Activated naive CD8-positive, alpha-beta T cell treated with anti-CD3 and anti-CD28 coated beads, Interleukin-2, amount 10 ng/mL, durations not matched to agents 7 days and 5 days (primary cell): ENCODE data around the gene RUFY4. TPM values are rescaled to one million over a fixed set of nuclear protein-coding genes. Genes with fewer than 3 reads are reported as not detected.
A peak's percentile ranks its signal among the peaks of the same experiment; 100 is the strongest.
"Not testable (repeated sequence)": the region's sequence is repeated elsewhere in the genome, so short reads cannot be mapped to it uniquely, and the experiment has no call there.

Experiments used
- ATAC-seq: fragments of 150-1000 bp; cut with Tn5 transposase; one replicate; pipeline ENCODE4 v1.10.0; 2021; ENCODE audit warnings: low read depth, moderate library complexity
- POLR2A ChIA-PET: fragments of 350-600 bp; sonication (Branson Sonifier 250); formaldehyde crosslinking; loops from one replicate; lab custom pipeline; 2021; ENCODE audit warnings: antibody characterized with exemption; lab: Charles Lee
- DNase-seq: peaks from one replicate; pipeline ENCODE4 v3.0.0; 2021
- H3K27ac Mint-ChIP-seq: one replicate; pipeline ENCODE4 v1.8.0; 2022; ENCODE audit warnings: mild to moderate bottlenecking, mixed read lengths
- H3K27me3 Mint-ChIP-seq: one replicate; pipeline ENCODE4 v1.8.0; 2022; ENCODE audit warnings: mild to moderate bottlenecking, moderate library complexity, mixed read lengths
- H3K36me3 Mint-ChIP-seq: one replicate; pipeline ENCODE4 v1.8.0; 2021; ENCODE audit warnings: mild to moderate bottlenecking, mixed read lengths
- H3K4me1 Mint-ChIP-seq: one replicate; pipeline ENCODE4 v1.8.0; 2021; ENCODE audit warnings: mixed read lengths
- H3K4me3 Mint-ChIP-seq: one replicate; pipeline ENCODE4 v1.8.0; 2022; ENCODE audit warnings: mild to moderate bottlenecking, moderate library complexity, mixed read lengths
- H3K9me3 Mint-ChIP-seq: one replicate; pipeline ENCODE4 v1.8.0; 2021; ENCODE audit warnings: mixed read lengths
- total RNA-seq, 2 experiments: library from RNA; stranded (reverse); gene quantifications; one replicate each; pipeline ENCODE4 v1.2.3, GENCODE V29; 2021

RUFY4 gene
- total RNA-seq, 2 experiments from 2014 or later, result 3.0 to 4.9 TPM

DNA sequence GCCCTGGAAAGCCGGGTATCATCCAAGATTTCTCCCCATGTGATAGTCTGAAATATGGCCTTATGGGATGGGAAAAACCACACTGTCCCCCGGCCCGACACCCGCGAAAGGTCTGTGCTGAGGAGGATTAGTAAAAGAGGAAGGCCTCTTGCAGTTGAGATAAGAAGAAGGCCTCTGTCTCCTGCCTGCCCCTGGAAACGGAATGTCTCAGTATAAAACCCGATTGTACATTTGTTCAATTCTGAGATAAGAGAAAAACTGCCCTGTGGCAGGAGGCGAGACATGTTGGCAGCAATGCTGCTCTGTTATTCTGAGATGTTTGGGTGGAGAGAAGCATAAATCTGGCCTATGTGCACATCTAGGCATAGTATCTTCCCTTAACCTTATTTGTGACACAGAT is 26.8 kb downstream of the RUFY4 start:
- POLR2A ChIA-PET, result no interaction called here
- H3K4me3 Mint-ChIP-seq, result no peak overlapping the region
- peaks cover 1% of the 10 kb centered on the region for H3K9me3 Mint-ChIP-seq
- H3K36me3 Mint-ChIP-seq, result peaks cover 2% of the 10 kb centered on the region
- DNase-seq (no peak), ATAC-seq (no peak)
- H3K4me1 Mint-ChIP-seq, result no peaks in the 10 kb centered on the region
- H3K27me3 Mint-ChIP-seq, result peaks cover 22% of the 10 kb centered on the region
- no peak overlapping the region for H3K27ac Mint-ChIP-seq

GRCh38 chr2:218097975-218098374 is 28.9 kb downstream of the RUFY4 start:
- ATAC-seq (no peak), DNase-seq (no peak)
- Mint-ChIP-seq H3K27me3 (peaks cover 26% of the 10 kb centered on the region), H3K27ac (no peak overlapping the region), H3K4me3 (no peak overlapping the region), H3K36me3 (peaks cover 2% of the 10 kb centered on the region), H3K4me1 (no peaks in the 10 kb centered on the region), H3K9me3 (peaks cover 1% of the 10 kb centered on the region)
- POLR2A ChIA-PET, result no interaction called here

- H3K4me1 Mint-ChIP-seq, result not testable (repeated sequence)
Observed at GRCh38 chr2:218108834-218109233, 39.8 kb downstream of the RUFY4 start.

GRCh38 chr2:218121789-218122188 is 52.7 kb downstream of the RUFY4 start:
- H3K4me3 Mint-ChIP-seq, H3K36me3 Mint-ChIP-seq, ATAC-seq, H3K27ac Mint-ChIP-seq, POLR2A ChIA-PET, H3K4me1 Mint-ChIP-seq, H3K9me3 Mint-ChIP-seq, H3K27me3 Mint-ChIP-seq, DNase-seq: not testable (repeated sequence)

More at GRCh38 chr2:218108834-218109233, 39.8 kb downstream of the RUFY4 start:
- H3K27me3 Mint-ChIP-seq, result peaks cover 20% of the 10 kb centered on the region
- DNase-seq, ATAC-seq, POLR2A ChIA-PET, H3K27ac Mint-ChIP-seq, H3K36me3 Mint-ChIP-seq, H3K4me3 Mint-ChIP-seq: not testable (repeated sequence)
- H3K9me3 Mint-ChIP-seq, result peaks cover 16% of the 10 kb centered on the region

DNA sequence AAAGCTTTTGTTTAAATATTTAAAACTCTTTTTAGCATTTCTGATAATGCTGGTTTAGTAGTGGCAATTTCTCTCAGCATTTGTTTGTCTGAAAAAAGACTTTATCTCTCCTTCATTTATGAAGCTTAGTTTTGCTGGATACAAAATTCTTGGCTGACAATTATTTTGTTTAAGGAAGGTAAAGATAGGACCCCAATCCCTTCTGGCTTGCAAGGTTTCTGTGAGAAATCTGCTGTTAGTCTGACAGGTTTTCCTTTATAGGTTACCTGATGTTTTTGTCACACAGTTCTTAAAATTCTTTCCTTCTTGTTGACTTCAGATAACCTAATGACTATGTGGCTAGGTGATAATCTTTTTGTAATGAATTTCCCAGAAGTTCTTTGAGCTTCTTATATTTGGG is 53.2 kb downstream of the RUFY4 start:
- H3K4me3 Mint-ChIP-seq, H3K36me3 Mint-ChIP-seq, H3K27ac Mint-ChIP-seq, ATAC-seq, H3K4me1 Mint-ChIP-seq, DNase-seq, H3K27me3 Mint-ChIP-seq, POLR2A ChIA-PET, H3K9me3 Mint-ChIP-seq: not testable (repeated sequence)

DNA sequence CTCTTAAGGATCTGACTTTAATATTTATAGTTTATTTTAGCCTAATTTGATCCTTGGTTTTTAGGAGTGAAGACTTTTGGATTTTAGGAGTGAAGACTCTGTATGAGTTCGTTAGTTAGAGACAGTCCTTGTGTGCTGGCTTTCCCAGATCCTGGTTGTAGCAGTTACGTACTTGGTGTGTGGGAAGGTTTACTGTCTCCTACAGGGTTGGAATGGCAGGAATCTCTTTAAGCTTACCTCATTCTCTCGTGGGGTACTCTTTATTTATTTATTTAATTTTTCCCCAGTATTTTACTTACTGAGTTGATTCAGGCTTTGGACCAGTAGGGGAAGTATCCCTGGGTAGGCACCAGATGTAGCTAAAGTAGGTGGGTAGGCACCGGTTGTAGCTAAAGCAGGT is 54.9 kb downstream of the RUFY4 start:
- H3K4me3 Mint-ChIP-seq, result no peak overlapping the region
- peaks cover 6% of the 10 kb centered on the region for H3K9me3 Mint-ChIP-seq
- H3K27ac Mint-ChIP-seq, result no peak overlapping the region
- H3K27me3 Mint-ChIP-seq, result no peaks in the 10 kb centered on the region
- POLR2A ChIA-PET, result no interaction called here
- DNase-seq (no peak), ATAC-seq (no peak)
- no peaks in the 10 kb centered on the region for H3K36me3 Mint-ChIP-seq
- H3K4me1 Mint-ChIP-seq, result peaks cover 9% of the 10 kb centered on the region

- peaks cover 6% of the 10 kb centered on the region for H3K9me3 Mint-ChIP-seq
- H3K4me1 Mint-ChIP-seq, result peaks cover 9% of the 10 kb centered on the region
- peak overlapping the region; percentile 61 for H3K4me3 Mint-ChIP-seq
- POLR2A ChIA-PET, result no interaction called here
- DNase-seq (no peak), ATAC-seq (no peak)
- no peak overlapping the region for H3K27ac Mint-ChIP-seq
- no peaks in the 10 kb centered on the region for H3K36me3 Mint-ChIP-seq
- H3K27me3 Mint-ChIP-seq, result peaks cover 2% of the 10 kb centered on the region
Observed at GRCh38 chr2:218125095-218125494, 56.0 kb downstream of the RUFY4 start.

GRCh38 chr2:218125626-218126080 is 56.6 kb downstream of the RUFY4 start, which contains the start of gene CXCR2:
CXCR2 (plus strand) TSS chr2:218126028; CDS start chr2:218134802, 8,774 bp downstream.
- ATAC-seq (peak; percentile 79), DNase-seq (no peak)
- POLR2A ChIA-PET, result interaction anchor here (0.5 kb wide), 1 partner anchor 375 kb away, joined by 3 read pairs; no protein-coding TSS in a partner anchor
- Mint-ChIP-seq H3K27ac (peak within 1 kb of the TSS; percentile 76), H3K4me3 (peak within 1 kb of the TSS; percentile 61), H3K36me3 (no peaks in the 10 kb centered on the region), H3K4me1 (peaks cover 9% of the 10 kb centered on the region), H3K9me3 (peaks cover 6% of the 10 kb centered on the region), H3K27me3 (peaks cover 2% of the 10 kb centered on the region)

DNA sequence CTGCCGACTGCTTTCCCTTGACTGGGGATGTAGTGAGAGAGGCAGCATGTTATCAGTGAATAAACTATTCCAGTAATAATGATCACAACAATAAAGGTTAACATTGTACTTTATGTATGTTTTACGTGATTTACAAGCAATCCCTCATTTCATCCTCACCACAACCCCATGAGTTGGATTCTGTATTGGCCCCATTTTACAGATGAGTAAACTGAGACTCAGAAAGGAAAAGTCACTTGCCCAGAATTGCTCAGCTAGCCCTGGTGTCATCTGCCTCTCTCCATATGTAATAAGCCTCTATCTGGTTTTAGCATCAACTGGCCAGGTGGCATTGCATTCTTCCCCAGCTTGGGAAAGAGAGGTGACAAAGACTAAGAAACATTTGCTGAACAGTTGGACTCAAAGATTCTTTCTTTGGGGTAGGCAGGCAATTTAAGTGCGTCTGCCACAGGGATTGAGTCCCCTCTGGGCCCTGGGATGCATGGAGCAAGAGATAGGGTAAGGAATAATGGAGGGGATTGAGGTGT is 58.9 kb downstream of the RUFY4 start:
- peaks cover 2% of the 10 kb centered on the region for H3K27me3 Mint-ChIP-seq
- no peaks in the 10 kb centered on the region for H3K9me3 Mint-ChIP-seq
- no peaks in the 10 kb centered on the region for H3K36me3 Mint-ChIP-seq
- no peak overlapping the region for H3K4me3 Mint-ChIP-seq
- POLR2A ChIA-PET, result no interaction called here
- H3K4me1 Mint-ChIP-seq, result peaks cover 9% of the 10 kb centered on the region
- no peak overlapping the region for H3K27ac Mint-ChIP-seq
- ATAC-seq, result no peak
- no peak for DNase-seq

GRCh38 chr2:218128781-218129457 is 59.9 kb downstream of the RUFY4 start:
- no peak overlapping the region for H3K4me3 Mint-ChIP-seq

DNA sequence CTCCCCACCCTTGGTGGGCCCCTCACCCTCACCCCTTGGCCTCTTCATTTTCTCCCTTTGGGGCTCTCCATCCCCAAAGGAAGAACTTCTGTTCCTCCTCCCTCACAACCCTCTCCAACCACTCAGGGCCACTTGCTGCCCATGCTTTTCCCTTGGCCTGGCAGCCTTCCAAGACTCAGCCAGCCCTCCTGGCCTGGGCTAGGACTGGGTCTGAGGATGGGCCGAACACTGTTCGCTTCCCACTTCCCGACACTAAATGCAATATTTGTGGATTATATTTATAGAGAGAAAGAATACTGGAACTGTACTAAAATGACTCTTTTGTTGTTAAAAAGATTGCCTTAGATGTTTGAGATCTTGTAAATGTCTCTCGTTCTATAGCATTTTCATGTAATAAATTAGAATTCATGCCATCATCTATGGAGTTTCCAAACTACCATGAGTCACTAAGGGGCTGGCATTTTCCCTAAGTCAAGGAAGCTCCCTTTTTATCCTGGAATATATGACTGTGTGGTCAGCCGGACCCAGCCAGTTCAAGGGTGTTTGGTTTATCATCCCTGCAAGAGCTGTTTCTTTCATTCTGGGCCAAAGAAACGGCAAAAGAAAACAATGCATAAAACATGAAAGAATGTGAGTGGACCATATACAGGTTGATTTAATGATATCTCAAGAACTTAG is 60.5 kb downstream of the RUFY4 start:
- no peak overlapping the region for H3K4me3 Mint-ChIP-seq

More at GRCh38 chr2:218128781-218129457, 59.9 kb downstream of the RUFY4 start:
- Mint-ChIP-seq H3K4me1 (peaks cover 9% of the 10 kb centered on the region), H3K27me3 (peaks cover 2% of the 10 kb centered on the region), H3K27ac (no peak overlapping the region), H3K9me3 (no peaks in the 10 kb centered on the region), H3K36me3 (no peaks in the 10 kb centered on the region)
- DNase-seq (no peak), ATAC-seq (no peak)
- POLR2A ChIA-PET, result no interaction called here

GRCh38 chr2:218130377-218130776 is 61.3 kb downstream of the RUFY4 start:
- Mint-ChIP-seq H3K27ac (no peak overlapping the region), H3K36me3 (no peaks in the 10 kb centered on the region), H3K4me1 (peaks cover 8% of the 10 kb centered on the region), H3K4me3 (no peak overlapping the region), H3K27me3 (peaks cover 4% of the 10 kb centered on the region), H3K9me3 (no peaks in the 10 kb centered on the region)
- POLR2A ChIA-PET, result no interaction called here
- no peak for DNase-seq
- ATAC-seq, result no peak

More for the DNA sequence above, 60.5 kb downstream of the RUFY4 start:
- Mint-ChIP-seq H3K27me3 (peaks cover 4% of the 10 kb centered on the region), H3K27ac (no peak overlapping the region), H3K36me3 (no peaks in the 10 kb centered on the region), H3K4me1 (peaks cover 9% of the 10 kb centered on the region), H3K9me3 (no peaks in the 10 kb centered on the region)
- POLR2A ChIA-PET, result no interaction called here
- no peak for ATAC-seq
- DNase-seq, result no peak

DNA sequence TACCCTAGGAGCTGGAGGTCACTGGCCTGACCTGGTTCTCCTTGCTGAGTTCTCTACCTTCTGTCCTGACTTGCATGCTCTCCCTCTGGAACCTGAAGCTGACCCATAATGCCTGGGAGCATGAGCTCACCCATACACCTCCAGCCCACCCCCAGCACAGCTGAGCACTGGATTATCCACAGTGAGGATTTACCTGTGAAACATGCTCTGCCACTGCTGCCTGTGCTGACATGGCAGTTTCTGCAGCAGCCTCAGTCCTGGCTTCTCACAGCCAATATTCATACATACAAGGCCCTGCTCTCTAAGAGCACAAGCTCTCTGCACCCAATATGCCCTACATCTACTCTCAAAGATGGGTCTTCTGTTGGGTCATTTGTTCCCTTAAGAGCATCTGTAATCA is 61.8 kb downstream of the RUFY4 start:
- no peak overlapping the region for H3K27ac Mint-ChIP-seq
- DNase-seq (no peak), ATAC-seq (no peak)
- H3K4me1 Mint-ChIP-seq, result peaks cover 4% of the 10 kb centered on the region
- POLR2A ChIA-PET, result no interaction called here
- H3K36me3 Mint-ChIP-seq, result no peaks in the 10 kb centered on the region
- peaks cover 4% of the 10 kb centered on the region for H3K27me3 Mint-ChIP-seq
- no peaks in the 10 kb centered on the region for H3K9me3 Mint-ChIP-seq
- H3K4me3 Mint-ChIP-seq, result no peak overlapping the region
